ENCODE results near the gene GPR82.

GPR82 gene

GRCh38 chrX:41730081-41730480 lies 6.1 kb downstream of the GPR82 start:
- DNase-seq (ENCODE audit: low spot score in 2 of 2) (no peak), ATAC-seq (ENCODE audit: low read depth) (no peak)
- H3K36me3 Mint-ChIP-seq = no peaks in the 10 kb centered on the region
- H3K27me3 Mint-ChIP-seq = no peaks in the 10 kb centered on the region
- peaks cover 9% of the 10 kb centered on the region for H3K4me1 Mint-ChIP-seq
- H3K9me3 Mint-ChIP-seq = no peaks in the 10 kb centered on the region
- H3K27ac Mint-ChIP-seq = no peak overlapping the region
- no peak overlapping the region for H3K4me3 Mint-ChIP-seq

DNA sequence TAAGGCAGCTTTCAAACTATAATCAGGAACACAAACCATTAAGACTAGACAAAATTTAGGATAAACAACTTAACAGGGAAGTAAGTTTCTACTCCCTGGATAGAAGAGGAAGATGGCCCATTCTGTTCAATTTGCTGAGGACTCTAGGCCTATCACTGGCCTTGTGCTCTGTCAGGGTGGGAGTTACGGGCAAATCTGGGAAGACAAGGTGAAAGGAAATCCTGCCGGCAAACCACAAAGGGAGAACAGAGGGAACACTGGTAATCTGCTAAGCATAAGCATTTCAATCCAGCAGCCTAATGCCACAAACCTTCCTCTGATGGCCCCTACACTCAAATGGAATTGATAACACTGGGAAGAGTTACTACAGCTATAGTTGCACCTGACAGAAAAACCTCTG lies 8.3 kb downstream of the GPR82 start:
- H3K27me3 Mint-ChIP-seq = no peaks in the 10 kb centered on the region
- H3K36me3 Mint-ChIP-seq = no peaks in the 10 kb centered on the region
- peak overlapping the region; percentile 14 for H3K4me3 Mint-ChIP-seq
- ATAC-seq (ENCODE audit: low read depth) (no peak), DNase-seq (ENCODE audit: low spot score in 2 of 2) (no peak)
- peaks cover 18% of the 10 kb centered on the region for H3K4me1 Mint-ChIP-seq
- H3K27ac Mint-ChIP-seq = peak overlapping the region; percentile 77
- no peaks in the 10 kb centered on the region for H3K9me3 Mint-ChIP-seq

DNA sequence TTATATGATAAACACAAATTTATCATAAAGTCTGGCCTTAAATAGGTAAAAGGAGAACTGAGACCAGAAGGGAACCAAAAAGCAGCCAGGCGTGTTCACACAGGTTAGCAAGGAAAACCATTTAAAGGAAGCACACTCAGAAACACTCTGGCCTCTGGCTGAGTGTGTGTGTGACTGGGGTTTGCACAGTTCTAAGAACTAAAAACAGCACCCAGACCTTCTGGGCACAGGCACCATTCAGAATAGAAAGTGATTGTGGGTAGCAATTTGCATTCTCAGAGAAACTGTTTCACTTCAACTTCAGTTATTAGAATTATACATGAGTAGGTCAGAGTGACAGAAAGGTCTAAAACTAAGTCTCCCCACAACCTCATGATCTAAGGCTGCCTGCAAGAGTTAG lies 10.0 kb downstream of the GPR82 start:
- peak; percentile 27 to 56 for DNase-seq (ENCODE audit: low spot score in 2 of 2)
- Mint-ChIP-seq H3K36me3 (no peaks in the 10 kb centered on the region), H3K4me3 (peak overlapping the region; percentile 71), H3K9me3 (no peaks in the 10 kb centered on the region), H3K4me1 (peaks cover 18% of the 10 kb centered on the region), H3K27me3 (no peaks in the 10 kb centered on the region), H3K27ac (peak overlapping the region; percentile 88)
- ATAC-seq (ENCODE audit: low read depth) = peak; percentile 94

DNA sequence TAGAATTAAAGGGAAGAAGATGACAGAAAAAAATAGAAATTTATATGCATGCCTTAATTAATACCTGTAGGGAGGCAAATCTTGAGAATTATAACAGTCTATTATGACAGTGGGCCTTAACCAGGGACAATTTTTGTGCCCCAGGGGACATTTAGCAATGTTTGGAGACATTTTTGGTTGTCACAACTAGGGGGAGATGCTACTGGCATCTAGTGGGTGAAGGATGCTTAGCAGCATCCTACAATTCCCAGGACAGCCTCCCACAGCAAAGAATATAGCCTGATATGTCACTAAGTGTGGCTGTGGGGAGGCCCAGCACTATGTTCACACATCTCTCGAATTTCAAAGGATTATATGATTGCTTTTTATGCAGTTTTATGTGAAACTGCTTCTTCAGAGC lies 10.5 kb downstream of the GPR82 start:
- DNase-seq (ENCODE audit: low spot score in 2 of 2) = no peak
- H3K9me3 Mint-ChIP-seq = no peaks in the 10 kb centered on the region
- peaks cover 18% of the 10 kb centered on the region for H3K4me1 Mint-ChIP-seq
- peak overlapping the region; percentile 88 for H3K27ac Mint-ChIP-seq
- ATAC-seq (ENCODE audit: low read depth) = peak; percentile 22
- H3K4me3 Mint-ChIP-seq = peak overlapping the region; percentile 71
- H3K36me3 Mint-ChIP-seq = no peaks in the 10 kb centered on the region
- H3K27me3 Mint-ChIP-seq = no peaks in the 10 kb centered on the region

DNA sequence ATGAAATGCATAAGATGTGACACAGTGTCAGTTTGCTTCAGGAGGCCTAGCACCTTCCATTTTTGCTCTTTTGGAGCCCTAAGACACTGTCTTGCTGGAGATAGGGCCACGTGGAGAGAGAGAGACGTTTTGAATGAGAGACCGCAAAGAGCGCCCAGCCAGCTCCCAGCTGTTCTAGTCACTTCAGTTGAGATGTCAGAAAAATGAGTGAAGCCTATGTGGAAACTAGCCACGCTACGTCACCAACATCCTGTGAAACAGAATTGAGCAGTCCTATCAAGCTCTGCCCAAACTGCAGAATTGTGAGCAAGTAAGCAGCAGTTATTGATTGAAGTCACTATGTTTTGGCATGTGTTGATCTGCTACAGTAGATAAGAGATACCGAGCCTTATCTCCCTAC lies 13.1 kb downstream of the GPR82 start:
- Mint-ChIP-seq H3K9me3 (no peaks in the 10 kb centered on the region), H3K27me3 (no peaks in the 10 kb centered on the region), H3K4me1 (peaks cover 23% of the 10 kb centered on the region), H3K36me3 (no peaks in the 10 kb centered on the region), H3K27ac (peak overlapping the region; percentile 7), H3K4me3 (no peak overlapping the region)
- DNase-seq (ENCODE audit: low spot score in 2 of 2) (no peak), ATAC-seq (ENCODE audit: low read depth) (no peak)

GRCh38 chrX:41739871-41740270 lies 15.9 kb downstream of the GPR82 start:
- peaks cover 19% of the 10 kb centered on the region for H3K4me1 Mint-ChIP-seq
- no peak overlapping the region for H3K27ac Mint-ChIP-seq
- DNase-seq (ENCODE audit: low spot score in 2 of 2) (no peak), ATAC-seq (ENCODE audit: low read depth) (no peak)
- H3K36me3 Mint-ChIP-seq = peaks cover 2% of the 10 kb centered on the region
- H3K9me3 Mint-ChIP-seq = no peaks in the 10 kb centered on the region
- H3K27me3 Mint-ChIP-seq = no peaks in the 10 kb centered on the region
- H3K4me3 Mint-ChIP-seq = no peak overlapping the region

- no peaks in the 10 kb centered on the region for H3K9me3 Mint-ChIP-seq
- ATAC-seq (ENCODE audit: low read depth) = no peak
- H3K4me3 Mint-ChIP-seq = no peak overlapping the region
- no peaks in the 10 kb centered on the region for H3K4me1 Mint-ChIP-seq
- H3K36me3 Mint-ChIP-seq = peaks cover 8% of the 10 kb centered on the region
- H3K27me3 Mint-ChIP-seq = no peaks in the 10 kb centered on the region
- H3K27ac Mint-ChIP-seq = no peak overlapping the region
- no peak for DNase-seq (ENCODE audit: low spot score in 2 of 2)
Observed at GRCh38 chrX:41750716-41751115, 26.7 kb downstream of the GPR82 start.

DNA sequence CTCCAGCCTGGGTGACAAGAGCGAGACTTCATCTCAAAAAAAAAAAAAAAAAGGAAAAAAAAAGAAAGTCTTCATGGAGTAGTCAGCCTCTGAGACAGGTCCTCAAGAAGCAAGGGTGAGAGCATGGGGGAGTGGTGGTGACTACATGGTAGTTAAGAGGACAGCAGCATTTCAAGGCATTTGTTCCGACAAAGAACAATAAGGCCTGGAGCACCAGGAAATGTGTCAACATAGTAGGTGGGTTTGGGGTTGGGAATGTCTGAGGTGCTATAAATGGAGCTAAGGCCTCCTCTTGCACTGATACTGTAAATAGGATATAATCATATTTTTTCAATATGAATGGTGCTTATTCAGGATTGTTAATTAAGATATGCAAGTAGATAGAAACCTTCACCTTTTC lies 34.4 kb downstream of the GPR82 start:
- Mint-ChIP-seq H3K27ac (no peak overlapping the region), H3K27me3 (no peaks in the 10 kb centered on the region)
- no peak for ATAC-seq (ENCODE audit: low read depth)

GRCh38 chrX:41759817-41760216 lies 35.8 kb downstream of the GPR82 start:
- no peak for ATAC-seq (ENCODE audit: low read depth)

More for the DNA sequence above, 34.4 kb downstream of the GPR82 start:
- Mint-ChIP-seq H3K4me1 (peaks cover 10% of the 10 kb centered on the region), H3K4me3 (no peak overlapping the region), H3K36me3 (peaks cover 2% of the 10 kb centered on the region), H3K9me3 (no peaks in the 10 kb centered on the region)
- no peak for DNase-seq (ENCODE audit: low spot score in 2 of 2)

GRCh38 chrX:41761169-41761568 lies 37.2 kb downstream of the GPR82 start:
- DNase-seq (ENCODE audit: low spot score in 2 of 2) (no peak), ATAC-seq (ENCODE audit: low read depth) (no peak)
- H3K27ac Mint-ChIP-seq = no peak overlapping the region
- no peaks in the 10 kb centered on the region for H3K27me3 Mint-ChIP-seq
- peaks cover 7% of the 10 kb centered on the region for H3K36me3 Mint-ChIP-seq
- no peaks in the 10 kb centered on the region for H3K9me3 Mint-ChIP-seq
- peaks cover 17% of the 10 kb centered on the region for H3K4me1 Mint-ChIP-seq
- no peak overlapping the region for H3K4me3 Mint-ChIP-seq

More at GRCh38 chrX:41759817-41760216, 35.8 kb downstream of the GPR82 start:
- Mint-ChIP-seq H3K4me1 (peaks cover 17% of the 10 kb centered on the region), H3K36me3 (peaks cover 7% of the 10 kb centered on the region), H3K27me3 (no peaks in the 10 kb centered on the region), H3K9me3 (no peaks in the 10 kb centered on the region), H3K4me3 (no peak overlapping the region), H3K27ac (no peak overlapping the region)
- peak in 1 of 2 donors; percentile 27 for DNase-seq (ENCODE audit: low spot score in 2 of 2)

- H3K36me3 Mint-ChIP-seq = peaks cover 7% of the 10 kb centered on the region
- ATAC-seq (ENCODE audit: low read depth) (no peak), DNase-seq (ENCODE audit: low spot score in 2 of 2) (no peak)
- H3K27me3 Mint-ChIP-seq = no peaks in the 10 kb centered on the region
- no peaks in the 10 kb centered on the region for H3K9me3 Mint-ChIP-seq
- H3K4me1 Mint-ChIP-seq = peaks cover 17% of the 10 kb centered on the region
- no peak overlapping the region for H3K4me3 Mint-ChIP-seq
- H3K27ac Mint-ChIP-seq = no peak overlapping the region
Observed at GRCh38 chrX:41761702-41762101, 37.7 kb downstream of the GPR82 start.

DNA sequence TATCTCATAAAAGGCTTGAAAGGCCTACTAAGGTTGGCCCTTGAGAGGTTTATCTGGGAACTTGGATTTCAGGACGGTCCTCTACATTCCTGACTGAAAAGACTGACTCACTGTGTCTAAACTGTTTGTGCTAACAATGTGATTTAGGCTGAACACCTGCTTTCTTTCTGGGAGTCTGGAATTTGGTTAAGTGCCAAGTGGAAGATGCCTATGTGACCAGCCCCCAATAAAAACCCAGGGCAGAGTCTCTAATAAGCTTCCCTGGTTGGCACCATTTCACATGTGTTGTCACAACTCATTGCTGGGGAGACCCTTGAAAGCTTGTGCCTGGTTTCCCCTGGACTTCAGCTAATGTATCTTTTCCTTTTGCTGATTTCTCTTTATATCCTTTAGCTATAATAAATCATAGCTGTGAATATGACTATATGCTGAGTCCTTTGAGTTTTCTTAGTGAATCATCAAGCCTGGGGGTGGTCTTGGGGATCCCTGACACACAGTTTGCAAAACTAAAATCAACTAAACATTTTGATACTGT lies 55.1 kb downstream of the GPR82 start:
- Mint-ChIP-seq H3K36me3 (peaks cover 2% of the 10 kb centered on the region), H3K9me3 (no peaks in the 10 kb centered on the region), H3K4me3 (no peak overlapping the region), H3K27me3 (no peaks in the 10 kb centered on the region), H3K27ac (no peak overlapping the region), H3K4me1 (peaks cover 3% of the 10 kb centered on the region)
- DNase-seq (ENCODE audit: low spot score in 2 of 2) (no peak), ATAC-seq (ENCODE audit: low read depth) (no peak)
